GM12878 (cell line): ENCODE data around the gene GAS2L1. TPM values are rescaled to one million over a fixed set of nuclear protein-coding genes. Genes with fewer than 3 reads are reported as not detected.

Experiments used
- ATAC-seq: fragments of 200-7000 bp; cut with Tn5 transposase; 3 replicates; pipeline ENCODE4 v1.9.1; 2020; ENCODE audit warnings: mild to moderate bottlenecking, moderate library complexity
- BruUV-seq: library from RNA; stranded (reverse); fragments of 400-500 nt; replicated peaks from 2 replicates; lab custom pipeline; 2021; lab: Mats Ljungman, UMichigan
- CTCF ChIA-PET: fragments of 300-600 bp; sonication (Branson Sonifier 250); formaldehyde crosslinking; extraction: SDS; loops from one replicate; lab custom pipeline; 2021; ENCODE audit warnings: inconsistent platforms; lab: Yijun Ruan, JAX
- POLR2A ChIA-PET: fragments of 350-600 bp; formaldehyde crosslinking; extraction: SDS; loops from one replicate; lab custom pipeline; 2021; ENCODE audit warnings: inconsistent platforms; lab: Charles Lee
- RAD21 ChIA-PET: fragments of 300-600 bp; sonication (Branson Sonifier 250); formaldehyde crosslinking; loops from one replicate; lab custom pipeline; 2023; ENCODE audit warnings: antibody characterized with exemption; ENCODE audit not compliant: unreplicated experiment; lab: Charles Lee
- SMC1A ChIA-PET: fragments of 300-600 bp; sonication (Branson Sonifier 250); formaldehyde crosslinking; loops from one replicate; lab custom pipeline; 2023; ENCODE audit not compliant: unreplicated experiment, uncharacterized antibody; lab: Charles Lee
- DNase-seq: peaks from one replicate; pipeline ENCODE4 v3.0.0-alpha.2; 2011; ENCODE audit warnings: low read depth, low spot score
- FAIRE-seq: peaks from 3 replicates; lab custom pipeline; 2011; peaks lifted over from hg19 to GRCh38; lab: Jason Lieb, UNC
- H2AFZ ChIP-seq: 2 replicates; pipeline ENCODE4 v1.6.0; 2011; ENCODE audit warnings: low read depth, low read length, control low read depth; ENCODE audit not compliant: control insufficient read depth
- H3K27ac ChIP-seq: 2 replicates; pipeline ENCODE4 v1.5.1; 2011; ENCODE audit warnings: control low read depth; ENCODE audit not compliant: control insufficient read depth, insufficient read depth
- H3K27me3 ChIP-seq, 2 experiments: replicated peaks in 1 of 2; 2 replicates each; pipeline versions ENCODE4 v1.6.0 to v1.6.1; 2011; ENCODE audit warnings: low read length in 1 of 2; ENCODE audit not compliant: control insufficient read depth in 2 of 2, insufficient read depth in 2 of 2
- H3K36me3 ChIP-seq, 2 experiments: 2 replicates each; pipeline ENCODE4 v1.5.1; 2011; ENCODE audit warnings: low read length in 1 of 2; ENCODE audit not compliant: control insufficient read depth in 2 of 2, insufficient read depth in 2 of 2
- H3K4me1 ChIP-seq: 2 replicates; pipeline ENCODE4 v1.6.1; 2011; ENCODE audit warnings: mild to moderate bottlenecking, low read length, moderate library complexity, mixed read lengths; ENCODE audit not compliant: control insufficient read depth, insufficient read depth
- H3K4me2 ChIP-seq: 2 replicates; pipeline ENCODE4 v1.6.0; 2011; ENCODE audit warnings: control low read depth; ENCODE audit not compliant: control insufficient read depth, insufficient read depth
- H3K4me3 ChIP-seq: fragments of 200-600 bp; sonication (generic); 2 replicates; pipeline ENCODE4 v1.5.1; 2016
- H3K79me2 ChIP-seq: 2 replicates; pipeline ENCODE4 v1.6.0; 2011; ENCODE audit warnings: low read length; ENCODE audit not compliant: control insufficient read depth, insufficient read depth
- H3K9ac ChIP-seq: 2 replicates; pipeline ENCODE4 v1.8.0; 2011; ENCODE audit warnings: low read length, control low read depth, mixed read lengths; ENCODE audit not compliant: control insufficient read depth, insufficient read depth
- H3K9me3 ChIP-seq: replicated peaks from 3 replicates; pipeline ENCODE4 v1.5.1; 2011; ENCODE audit warnings: mild to moderate bottlenecking, low read length; ENCODE audit not compliant: control insufficient read depth, insufficient read depth
- H4K20me1 ChIP-seq: 2 replicates; pipeline ENCODE4 v1.6.0; 2011; ENCODE audit not compliant: control insufficient read depth, insufficient read depth
- CBX5 ChIP-seq: sonication (generic); IDR thresholded peaks from 2 replicates; pipeline ENCODE4 v1.6.1; 2016; ENCODE audit warnings: low read depth, moderate library complexity, mild to moderate bottlenecking, inconsistent platforms
- IKZF1 ChIP-seq: fragments of 450-650 bp; conservative IDR thresholded peaks from 2 replicates; pipeline ENCODE4 v1.6.1; 2017; ENCODE audit warnings: antibody characterized with exemption, mild to moderate bottlenecking
- RAD51 ChIP-seq: fragments of 450-650 bp; IDR thresholded peaks from 2 replicates; pipeline ENCODE4 v1.6.1; 2016; ENCODE audit warnings: moderate library complexity, mild to moderate bottlenecking, inconsistent platforms
- RCOR1 ChIP-seq: conservative IDR thresholded peaks from 2 replicates; pipeline ENCODE4 v1.6.1; 2012; ENCODE audit warnings: low read depth, low read length, improper control_type of control experiment
- SPI1 ChIP-seq: IDR thresholded peaks from 2 replicates; pipeline ENCODE4 v1.6.1; 2011; ENCODE audit warnings: low read depth, mild to moderate bottlenecking, low read length, moderate library complexity, borderline replicate concordance; ENCODE audit not compliant: insufficient read depth
- WGBS: methylation state at CpG from one replicate; pipeline ENCODE4 v1.1.6; 2016; ENCODE audit warnings: low lambda C conversion rate; ENCODE audit not compliant: insufficient replicate concordance, insufficient coverage; ENCODE audit errors: missing lambda C conversion rate; 5-methylcytosine and 5-hydroxymethylcytosine counted together
- in situ Hi-C: fragments of 300-500 bp; cut with MboI; formaldehyde crosslinking; loops from 9 replicates; pipeline ENCODE4 v1.14.3; 2018; ENCODE audit warnings: mixed read lengths
- intact Hi-C: fragments of 100-400 bp; cut with micrococcal nuclease; formaldehyde crosslinking; loops from one replicate; pipeline ENCODE4 v1.14.2; 2022; ENCODE audit not compliant: unreplicated experiment
- polyA plus RNA-seq, 11 experiments: library from polyadenylated mRNA; depleted of rRNA in 4 of 11; unstranded in 6 of 11; stranded (reverse) in 5 of 11; fragments of >200 nt; fragmentation: Nextera tagmentation in 4 of 11; fragmentation: Illumina TruSeq in 1 of 11; extraction: Ambion mirVana in 4 of 11; extraction: Trizol in 1 of 11; gene quantifications; 1 replicate in 1 of 11; 2 replicates in 10 of 11; pipeline versions ENCODE4 v1.2.1 to v1.2.3, GENCODE V29; 2011 to 2016; ENCODE audit warnings: inconsistent platforms in 2 of 11, missing spikeins in 2 of 11, low read depth in 1 of 11
- total RNA-seq, 4 experiments: library from RNA; depleted of rRNA in 3 of 4; stranded (reverse); fragments of >200 nt in 3 of 4; fragmentation: Illumina TruSeq in 1 of 4; extraction: Trizol in 1 of 4; gene quantifications; 2 replicates each; pipeline versions ENCODE4 v1.2.1 to v1.2.3, GENCODE V29; 2013 to 2021
- TF ChIP-seq, protein P1 (sequence below), 3 experiments: IDR thresholded peaks in 2 of 3; conservative IDR thresholded peaks in 1 of 3; 2 replicates each; pipeline ENCODE4 v1.5.1; 2011; ENCODE audit warnings: low read depth in 3 of 3, low read length in 3 of 3, mild to moderate bottlenecking in 3 of 3, control low read depth in 2 of 3, moderate library complexity in 2 of 3, inconsistent platforms in 1 of 3, mixed read lengths in 1 of 3; ENCODE audit not compliant: control insufficient read depth in 2 of 3, insufficient read depth in 1 of 3; ENCODE audit errors: extremely low read depth in 1 of 3

The GAS2L1 gene
- total and polyA plus RNA-seq, 10 of the 15 experiments (the other 5 are each of a cell fraction or from before 2014, with no cell fraction given): 0.03 to 0.13 TPM; not detected in 8

DNA sequence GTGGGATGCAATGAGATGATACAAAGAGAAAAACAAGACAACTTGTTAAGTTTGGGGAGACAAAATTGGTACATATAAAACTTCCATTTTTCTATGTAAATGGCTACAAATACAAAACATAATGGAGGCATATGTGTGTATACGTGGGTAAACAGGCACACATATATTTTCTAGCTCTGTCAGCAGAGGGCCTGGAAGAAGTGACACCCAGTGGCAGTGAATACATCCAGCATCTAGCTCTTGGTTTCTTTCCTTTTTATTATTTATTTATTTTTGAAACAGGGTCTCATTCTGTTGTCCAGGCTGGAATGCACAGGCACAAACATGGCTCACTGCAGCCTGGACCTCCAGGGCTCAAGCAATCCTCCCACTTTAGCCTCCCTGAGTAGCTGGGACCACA lies 14.1 kb downstream of the GAS2L1 start:
- BruUV-seq: no TSS peak
- H3K9ac ChIP-seq: no peak overlapping the region
- H3K9me3 ChIP-seq: no peaks in the 10 kb centered on the region
- H3K4me1 ChIP-seq: no peaks in the 10 kb centered on the region
- ATAC-seq: peak; percentile 46; the same call in 2 of the 3 replicates
- ChIA-PET SMC1A (interaction anchor here (0.8 kb wide), 1 partner anchor 16 kb away, joined by 3 read pairs; no protein-coding TSS in a partner anchor), POLR2A (interaction anchor here (0.6 kb wide), 1 partner anchor 66 kb away, joined by 4 read pairs; no protein-coding TSS in a partner anchor), CTCF (interaction anchor here (0.6 kb wide), 1 partner anchor 277 kb away, joined by 4 read pairs; no protein-coding TSS in a partner anchor), RAD21 (no interaction called here)
- H2AFZ ChIP-seq: no peak overlapping the region
- H3K27ac ChIP-seq: no peak overlapping the region
- H3K79me2 ChIP-seq: no peaks in the 10 kb centered on the region
- H3K27me3 ChIP-seq: peaks cover 0 to 3% of the 10 kb centered on the region in 2 experiments; a peak in 3 of 4 replicates
- FAIRE-seq: no peak
- TF ChIP-seq RCOR1: no peak
- TF ChIP-seq, protein P1, sequence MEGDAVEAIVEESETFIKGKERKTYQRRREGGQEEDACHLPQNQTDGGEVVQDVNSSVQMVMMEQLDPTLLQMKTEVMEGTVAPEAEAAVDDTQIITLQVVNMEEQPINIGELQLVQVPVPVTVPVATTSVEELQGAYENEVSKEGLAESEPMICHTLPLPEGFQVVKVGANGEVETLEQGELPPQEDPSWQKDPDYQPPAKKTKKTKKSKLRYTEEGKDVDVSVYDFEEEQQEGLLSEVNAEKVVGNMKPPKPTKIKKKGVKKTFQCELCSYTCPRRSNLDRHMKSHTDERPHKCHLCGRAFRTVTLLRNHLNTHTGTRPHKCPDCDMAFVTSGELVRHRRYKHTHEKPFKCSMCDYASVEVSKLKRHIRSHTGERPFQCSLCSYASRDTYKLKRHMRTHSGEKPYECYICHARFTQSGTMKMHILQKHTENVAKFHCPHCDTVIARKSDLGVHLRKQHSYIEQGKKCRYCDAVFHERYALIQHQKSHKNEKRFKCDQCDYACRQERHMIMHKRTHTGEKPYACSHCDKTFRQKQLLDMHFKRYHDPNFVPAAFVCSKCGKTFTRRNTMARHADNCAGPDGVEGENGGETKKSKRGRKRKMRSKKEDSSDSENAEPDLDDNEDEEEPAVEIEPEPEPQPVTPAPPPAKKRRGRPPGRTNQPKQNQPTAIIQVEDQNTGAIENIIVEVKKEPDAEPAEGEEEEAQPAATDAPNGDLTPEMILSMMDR (IDR thresholded peaks at IDR 0.05 in 2 of 3, conservative IDR thresholded peaks at IDR 0.05 in 1 of 3; ENCODE audit: control insufficient read depth in 2 of 3, extremely low read depth in 1 of 3, insufficient read depth in 1 of 3, low read depth in 3 of 3, low read length in 3 of 3): peak in 1 of 3 experiments; percentile 16; a peak in 2 of 6 replicates
- intact Hi-C loops (no loop called here), in situ Hi-C loops (no loop called here)
- no peak overlapping the region for H3K4me2 ChIP-seq
- no peak for DNase-seq
- H3K4me3 ChIP-seq: no peak overlapping the region
- no peaks in the 10 kb centered on the region for H4K20me1 ChIP-seq
- WGBS: 58% methylated on average over 1 of the region's 1 CpG
- no peaks in the 10 kb centered on the region for H3K36me3 ChIP-seq

DNA sequence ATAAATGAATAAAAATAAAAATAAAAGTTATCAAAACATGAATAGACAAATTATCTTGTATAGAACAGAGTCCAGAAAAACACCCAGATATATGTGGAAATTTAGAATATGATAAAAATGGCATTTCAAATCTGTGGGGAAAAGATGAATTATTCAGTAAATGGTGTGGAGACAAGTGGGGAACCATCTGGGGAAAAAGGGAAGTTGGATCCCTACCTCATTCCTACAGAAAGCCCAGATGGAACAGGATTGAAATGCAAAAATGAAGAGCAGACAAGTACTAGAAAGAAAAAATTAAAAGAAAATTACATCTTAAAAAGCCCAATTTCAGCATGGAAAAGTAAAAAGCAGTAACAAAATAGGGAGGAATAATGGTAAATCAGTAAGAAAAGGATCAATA lies 17.2 kb downstream of the GAS2L1 start:
- H3K4me2 ChIP-seq: no peak overlapping the region
- ATAC-seq (no peak), DNase-seq (no peak), FAIRE-seq (no peak)
- H3K4me3 ChIP-seq: no peak overlapping the region
- BruUV-seq: no TSS peak
- H3K27ac ChIP-seq: no peak overlapping the region
- no peak overlapping the region for H3K9ac ChIP-seq
- H3K4me1 ChIP-seq: no peaks in the 10 kb centered on the region
- H4K20me1 ChIP-seq: no peaks in the 10 kb centered on the region
- intact Hi-C loops: no loop called here
- no peaks in the 10 kb centered on the region for H3K9me3 ChIP-seq
- H3K27me3 ChIP-seq: no peaks in the 10 kb centered on the region
- ChIA-PET CTCF (no interaction called here), POLR2A (no interaction called here), RAD21 (no interaction called here), SMC1A (no interaction called here)
- no peak for TF ChIP-seq CBX5
- no peak for TF ChIP-seq RAD51
- no peak for TF ChIP-seq IKZF1
- no peak for TF ChIP-seq SPI1
- no peaks in the 10 kb centered on the region for H3K79me2 ChIP-seq
- in situ Hi-C loops: no loop called here
- H3K36me3 ChIP-seq: peaks cover 0 to 21% of the 10 kb centered on the region in 2 experiments; a peak in 2 of 4 replicates
- H2AFZ ChIP-seq: no peak overlapping the region
